ENCODE data around the gene ZFP92. TPM values are rescaled to one million over a fixed set of nuclear protein-coding genes. Genes with fewer than 3 reads are reported as not detected.

ZFP92 gene
- total and polyA plus RNA-seq, 2 of the 8 experiments (the other 6 are each of a cell fraction or from before 2014, with no cell fraction given) = 0.14 to 0.41 TPM

- Histone ChIP-seq H4K91ac (replicated peaks; ENCODE audit: insufficient read length, low read length) (no peak overlapping the region), H4K8ac (ENCODE audit: extremely low read depth, insufficient read depth, low read length) (no peak overlapping the region), H4K20me1 (replicated peaks in 1 of 2; ENCODE audit: control insufficient read depth in 1 of 2, insufficient read depth in 2 of 2, low read length in 2 of 2) (no peaks in the 10 kb centered on the region), H3K23me2 (ENCODE audit: low read depth, low read length) (peaks cover 3% of the 10 kb centered on the region; the same call in 1 of the 2 replicates), H3K27me3 (replicated peaks in 1 of 4; ENCODE audit: control insufficient read depth in 3 of 4, extremely low read depth in 1 of 4, insufficient read depth in 3 of 4, low read length in 3 of 4) (peaks cover 8 to 25% (median 16%) of the 10 kb centered on the region in 4 experiments), H2AFZ (ENCODE audit: low read length) (no peak overlapping the region), H3K4me2 (ENCODE audit: insufficient read depth in 1 of 2, low read depth in 2 of 2, low read length in 2 of 2) (no peak overlapping the region), H3K79me2 (ENCODE audit: control insufficient read depth in 1 of 2, insufficient read depth in 2 of 2, low read length in 2 of 2) (no peaks in the 10 kb centered on the region), H4K5ac (ENCODE audit: insufficient read length, low read depth, low read length) (no peak overlapping the region), H2AK5ac (ENCODE audit: low read depth, low read length) (no peak overlapping the region), H3K56ac (replicated peaks; ENCODE audit: insufficient read length, low read depth, low read length) (no peak overlapping the region), H2BK20ac (ENCODE audit: low read length) (no peak overlapping the region), H2BK120ac (replicated peaks; ENCODE audit: low read depth, low read length) (no peak overlapping the region), H3K36me3 (ENCODE audit: control insufficient read depth in 2 of 4, insufficient read depth in 4 of 4, low read length in 3 of 4) (no peaks in the 10 kb centered on the region), H2BK15ac (ENCODE audit: low read length) (no peak overlapping the region), H3K18ac (ENCODE audit: extremely low read depth, low read length) (no peak overlapping the region), H3K79me1 (ENCODE audit: low read depth, low read length) (no peaks in the 10 kb centered on the region), H3K4ac (replicated peaks; ENCODE audit: insufficient read length, low read depth, low read length) (no peak overlapping the region), H3K14ac (ENCODE audit: insufficient read length) (no peak overlapping the region), H3K23ac (ENCODE audit: insufficient read length) (no peak overlapping the region), H3K9ac (replicated peaks in 1 of 4; ENCODE audit: extremely low read depth in 1 of 4, low read depth in 3 of 4, low read length in 3 of 4) (no peak overlapping the region), H3K9me3 (ENCODE audit: insufficient read depth in 2 of 2, low read depth in 1 of 2, low read length in 1 of 2) (no peaks in the 10 kb centered on the region), H2BK5ac (ENCODE audit: low read depth, low read length) (no peak overlapping the region), H3K4me1 (replicated peaks in 1 of 4; ENCODE audit: control insufficient read depth in 3 of 4, insufficient read depth in 4 of 4, low read length in 3 of 4) (no peaks in the 10 kb centered on the region), H3K4me3 (ENCODE audit: extremely low read depth in 1 of 4, insufficient read depth in 2 of 4, low read depth in 3 of 4, low read length in 4 of 4) (no peak overlapping the region), H2BK12ac (ENCODE audit: low read depth, low read length) (no peak overlapping the region), H3K27ac (ENCODE audit: low read depth, low read length) (no peak overlapping the region)
- ChIA-PET CTCF (ENCODE audit: partially characterized antibody) (interaction anchor here (1.1 kb wide), 1 partner anchor 377 kb away, joined by 3 read pairs; no protein-coding TSS in a partner anchor), POLR2A (ENCODE audit: partially characterized antibody) (no interaction called here)
- 60% methylated on average over 5 of the region's 30 CpGs; no CpG with 5 or more reads in 1 of the 2 experiments for WGBS, 2 experiments (ENCODE audit: extremely low coverage in 1 of 2, insufficient coverage in 1 of 2, insufficient read length in 1 of 2, insufficient replicate concordance in 2 of 2, low coverage in 1 of 2, low lambda C conversion rate in 2 of 2, missing lambda C conversion rate in 1 of 2)
- no peak for FAIRE-seq
- no peak for DNase-seq (ENCODE audit: low read depth in 1 of 2, low spot score in 2 of 2)
- TF ChIP-seq YY1 (IDR thresholded peaks at IDR 0.05; ENCODE audit: low read depth, low read length) (no peak), ATF2 (IDR thresholded peaks at IDR 0.05; ENCODE audit: low read length) (no peak), ZNF274 (IDR thresholded peaks at IDR 0.05; ENCODE audit: borderline replicate concordance, extremely low read depth, low read length) (no peak), TAF1 (IDR thresholded peaks at IDR 0.05; ENCODE audit: low read depth, low read length) (no peak), FOSL1 (IDR thresholded peaks at IDR 0.05; ENCODE audit: insufficient read depth, low read depth, low read length) (no peak), SUZ12 (IDR thresholded peaks at IDR 0.05; ENCODE audit: low read length) (no peak), SIRT6 (IDR thresholded peaks at IDR 0.05; ENCODE audit: low read length) (no peak), RBBP5 (IDR thresholded peaks at IDR 0.05; ENCODE audit: borderline replicate concordance, low read depth, low read length) (no peak), SP2 (IDR thresholded peaks at IDR 0.05; ENCODE audit: low read length) (no peak), TAF7 (optimal IDR thresholded peaks at IDR 0.05; ENCODE audit: borderline replicate concordance, low read depth, low read length) (no peak), CTBP2 (IDR thresholded peaks at IDR 0.05; ENCODE audit: borderline replicate concordance, insufficient read depth, insufficient read length, low read length) (no peak)
These were observed 1.7 kb upstream of the ZFP92 start for GRCh38 chrX:153409414-153410101.

Data from H1 (cell line).